B cell (primary cell): ENCODE measurements around the gene ERMARD.

ENCODE experiments used
- CTCF ChIP-seq: fragments of 200-600 bp; IDR thresholded peaks from one replicate; pipeline ENCODE4 v1.8.0; 2022; ENCODE audit warnings: antibody characterized with exemption, mild to moderate bottlenecking
- EZH2 ChIP-seq: IDR thresholded peaks from 2 replicates; pipeline ENCODE4 v1.6.1; 2012; ENCODE audit warnings: borderline replicate concordance, low read depth, mild to moderate bottlenecking, moderate library complexity, low read length; ENCODE audit not compliant: insufficient read depth, poor library complexity, severe bottlenecking

- TF ChIP-seq CTCF (no peak), EZH2 (no peak)
Measured at GRCh38 chr6:169726963-169727362, 24.5 kb upstream of the ERMARD start.
